Measurements from ENCODE around the gene UPK2. TPM values are rescaled to one million over a fixed set of nuclear protein-coding genes. Genes with fewer than 3 reads are reported as not detected.
A peak's percentile ranks its signal among the peaks of the same experiment; 100 is the strongest.

Gene UPK2
- total and polyA plus RNA-seq, 2 of the 13 experiments (the other 11 are each of a cell fraction or from before 2014, with no cell fraction given), result not detected

- TF ChIP-seq IKZF5 (CRISPR knock-in tag; IDR thresholded peaks at IDR 0.05) (no peak), ZFYVE20 (CRISPR knock-in tag; IDR thresholded peaks at IDR 0.05; ENCODE audit: borderline replicate concordance, low read depth) (no peak), REST (IDR thresholded peaks at IDR 0.05; ENCODE audit: borderline replicate concordance in 1 of 2, low read depth in 1 of 2, low read length in 2 of 2) (no peak), ZNF709 (CRISPR knock-in tag; IDR thresholded peaks at IDR 0.05) (no peak), ZFY (CRISPR knock-in tag; IDR thresholded peaks at IDR 0.05) (peak; percentile 13; the same call in 1 of the 2 replicates), ZNF720 (CRISPR knock-in tag; IDR thresholded peaks at IDR 0.05) (no peak), TBL1XR1 (IDR thresholded peaks at IDR 0.05; ENCODE audit: borderline replicate concordance, low read length, partially characterized antibody) (no peak), SIN3A (IDR thresholded peaks at IDR 0.05; ENCODE audit: borderline replicate concordance, low read depth, low read length) (peak; percentile 10; the same call in 1 of the 2 replicates), MAX (IDR thresholded peaks at IDR 0.05) (no peak), KDM4B (CRISPR knock-in tag; IDR thresholded peaks at IDR 0.05) (no peak), NFRKB (IDR thresholded peaks at IDR 0.05) (no peak), ZNF292 (CRISPR knock-in tag; IDR thresholded peaks at IDR 0.05; ENCODE audit: borderline replicate concordance, low read depth) (no peak), RFX3 (CRISPR knock-in tag; IDR thresholded peaks at IDR 0.05) (no peak), ZNF331 (CRISPR knock-in tag; IDR thresholded peaks at IDR 0.05) (no peak), ZNF746 (CRISPR knock-in tag; IDR thresholded peaks at IDR 0.05) (no peak; the same call in 1 of the 2 replicates), ARNTL (CRISPR knock-in tag; IDR thresholded peaks at IDR 0.05) (no peak), RBM39 (IDR thresholded peaks at IDR 0.05; ENCODE audit: low read depth, low read length, poor library complexity, severe bottlenecking) (peak; percentile 38), MIER2 (CRISPR knock-in tag; IDR thresholded peaks at IDR 0.05) (no peak), NFIC (IDR thresholded peaks at IDR 0.05; ENCODE audit: low read length) (no peak), ZNF329 (CRISPR knock-in tag; IDR thresholded peaks at IDR 0.05; ENCODE audit: low read depth) (no peak)
- TF ChIP-seq, protein P1, sequence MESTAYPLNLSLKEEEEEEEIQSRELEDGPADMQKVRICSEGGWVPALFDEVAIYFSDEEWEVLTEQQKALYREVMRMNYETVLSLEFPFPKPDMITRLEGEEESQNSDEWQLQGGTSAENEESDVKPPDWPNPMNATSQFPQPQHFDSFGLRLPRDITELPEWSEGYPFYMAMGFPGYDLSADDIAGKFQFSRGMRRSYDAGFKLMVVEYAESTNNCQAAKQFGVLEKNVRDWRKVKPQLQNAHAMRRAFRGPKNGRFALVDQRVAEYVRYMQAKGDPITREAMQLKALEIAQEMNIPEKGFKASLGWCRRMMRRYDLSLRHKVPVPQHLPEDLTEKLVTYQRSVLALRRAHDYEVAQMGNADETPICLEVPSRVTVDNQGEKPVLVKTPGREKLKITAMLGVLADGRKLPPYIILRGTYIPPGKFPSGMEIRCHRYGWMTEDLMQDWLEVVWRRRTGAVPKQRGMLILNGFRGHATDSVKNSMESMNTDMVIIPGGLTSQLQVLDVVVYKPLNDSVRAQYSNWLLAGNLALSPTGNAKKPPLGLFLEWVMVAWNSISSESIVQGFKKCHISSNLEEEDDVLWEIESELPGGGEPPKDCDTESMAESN (CRISPR knock-in tag; conservative IDR thresholded peaks at IDR 0.05), result no peak
Measured at GRCh38 chr11:118928870-118929500, 27.1 kb upstream of the UPK2 start (continued).

Data from HepG2 (cell line).